DMS114 treated with DMSO at 0.1 percent for 48 hours (cell line): ENCODE data around the gene USP49.

Experiments
- DNase-seq: peaks from one replicate; lab custom pipeline; 2025; ENCODE audit not compliant: unreplicated experiment; lab: John Stamatoyannopoulos, UW

The USP49 gene

DNA sequence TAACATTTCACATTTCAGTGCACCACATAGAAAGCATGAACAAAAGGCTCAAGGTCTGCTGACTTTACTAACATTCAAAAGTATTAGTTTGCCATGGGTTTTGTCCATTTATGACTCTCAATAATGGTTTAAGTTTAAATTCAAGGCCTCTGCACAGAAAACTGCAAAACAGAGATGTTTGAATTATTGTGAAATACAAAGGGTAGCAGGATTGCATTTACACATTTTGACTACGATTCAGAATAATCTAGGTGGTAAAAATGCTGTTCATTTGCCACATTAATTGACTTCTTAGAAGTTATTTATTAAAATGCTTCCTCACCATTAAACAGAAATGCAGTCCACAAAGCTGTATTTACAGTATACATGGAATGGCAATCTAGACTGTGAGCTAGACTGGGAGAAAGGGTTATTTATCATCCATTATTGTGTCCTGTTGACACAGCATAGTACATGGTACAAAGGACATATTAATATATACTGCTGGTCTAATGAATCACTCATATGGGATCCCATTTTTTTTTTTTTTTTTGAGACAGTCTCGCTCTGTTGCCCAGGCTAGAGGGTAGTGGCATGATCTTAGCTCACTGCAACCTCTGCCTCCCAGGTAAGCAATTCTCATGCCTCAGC, 18.0 kb downstream of the USP49 start:
- no peak for DNase-seq

DNA sequence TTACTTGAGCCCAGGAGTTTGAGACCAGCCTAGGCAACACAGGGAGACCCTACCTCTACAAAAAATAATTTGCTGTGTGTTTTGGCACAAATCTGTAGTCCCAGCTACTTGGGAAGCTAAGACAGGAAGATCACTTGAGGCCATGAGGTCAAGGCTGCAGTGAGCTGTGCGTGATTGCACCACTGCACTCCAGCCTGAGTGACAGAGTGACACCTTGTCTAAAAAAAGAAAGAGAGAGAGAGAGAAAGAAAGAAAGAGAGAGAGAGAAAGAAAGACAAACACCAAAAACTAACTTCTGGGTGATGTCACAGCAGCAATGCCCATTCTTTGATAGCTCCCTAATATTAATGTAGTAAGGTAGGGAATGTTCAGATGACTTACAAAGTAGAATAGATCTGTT, 20.4 kb downstream of the USP49 start:
- DNase-seq, result no peak

DNA sequence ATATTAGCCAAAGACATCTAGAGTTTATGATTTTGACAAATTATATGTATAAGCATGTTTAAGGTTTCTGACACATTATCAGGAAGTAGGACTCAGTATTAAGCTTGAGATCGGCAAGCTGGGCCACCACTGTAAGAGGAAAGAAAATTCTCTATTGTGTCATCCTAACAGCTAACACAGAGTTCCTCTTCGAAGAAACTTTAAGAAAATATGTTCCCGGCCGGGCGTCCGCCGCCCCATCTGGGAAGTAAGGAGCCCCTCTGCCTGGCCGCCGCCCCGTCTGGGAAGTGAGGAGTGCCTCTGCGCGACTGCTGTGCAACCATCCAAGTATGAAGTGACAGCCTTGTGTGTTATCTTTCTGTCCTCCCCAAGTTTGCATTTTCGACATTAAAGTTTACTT, 23.0 kb downstream of the USP49 start:
- DNase-seq, result no peak

DNA sequence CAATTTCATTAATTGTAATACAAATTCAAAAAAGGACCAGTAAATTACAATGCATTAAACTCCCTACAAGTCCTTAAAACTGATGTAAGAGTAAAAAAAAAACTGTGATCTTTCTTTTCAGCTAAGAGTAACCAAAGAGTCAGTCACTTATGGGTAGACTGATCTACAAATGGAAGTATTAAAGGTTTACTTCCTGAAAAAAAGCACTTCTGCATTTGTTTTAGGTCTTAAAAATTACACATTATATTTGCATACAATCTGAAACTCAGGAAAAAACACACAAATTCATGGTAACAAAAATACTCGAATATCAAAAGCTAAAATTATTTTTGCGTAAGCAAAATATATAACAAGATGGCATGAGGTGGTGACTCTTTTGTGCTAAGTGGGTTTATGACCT, 23.5 kb downstream of the USP49 start:
- DNase-seq, result no peak

DNA sequence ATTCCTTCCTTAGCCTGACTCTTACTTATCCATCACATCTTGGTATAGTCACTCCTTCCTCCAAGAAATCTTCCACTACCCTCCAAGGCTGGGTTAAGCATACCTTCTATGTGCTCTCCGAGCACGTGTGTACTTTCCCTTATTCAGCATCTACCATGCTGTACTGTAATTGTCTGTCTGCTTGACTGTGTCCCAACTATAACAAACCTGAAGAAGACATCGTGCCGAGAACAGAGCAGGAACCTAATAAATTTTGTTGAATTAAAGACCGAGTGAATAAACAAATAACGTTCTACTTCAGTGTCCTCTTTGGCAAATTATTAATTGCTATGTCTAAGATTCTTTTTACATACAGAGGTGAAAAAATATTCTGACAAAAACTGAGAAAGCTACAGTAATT, 35.8 kb downstream of the USP49 start:
- no peak for DNase-seq

DNA sequence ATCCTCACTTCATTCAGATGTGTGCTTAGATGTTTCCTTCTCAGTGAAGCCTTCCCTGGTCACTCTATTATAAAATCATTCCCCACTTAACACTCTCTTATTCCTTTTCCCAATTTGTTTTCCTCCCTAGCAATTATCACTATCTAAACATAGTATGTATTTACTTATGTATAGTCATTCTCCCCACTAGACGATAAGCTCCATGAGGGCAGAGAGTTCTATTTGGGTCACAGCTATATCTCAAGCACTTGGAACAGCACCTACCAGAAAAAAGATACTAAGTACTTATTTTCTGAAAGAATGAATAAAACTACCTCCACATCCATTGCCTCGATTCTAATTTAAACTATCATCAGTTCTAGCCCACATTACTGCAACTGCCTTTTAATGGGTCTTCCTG, 36.5 kb downstream of the USP49 start:
- DNase-seq, result no peak

DNA sequence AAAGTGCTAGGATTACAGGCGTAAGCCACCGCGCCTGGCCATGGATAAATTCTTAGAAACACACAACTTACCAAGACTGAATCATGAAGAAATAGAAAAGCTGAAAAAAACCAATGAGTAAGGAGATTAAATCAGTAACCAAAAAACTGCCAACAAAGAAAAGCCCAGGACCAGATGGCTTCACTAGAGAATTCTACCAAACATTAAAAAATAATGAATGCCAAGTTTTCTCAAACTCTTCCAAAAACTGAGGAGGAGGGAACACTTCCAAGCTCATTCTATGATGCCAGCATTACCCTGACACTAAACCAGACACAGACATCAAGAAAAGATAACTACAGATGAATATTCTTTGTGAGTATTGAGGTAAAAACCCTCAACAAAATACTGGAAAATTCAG, 44.3 kb downstream of the USP49 start:
- DNase-seq, result no peak

DNA sequence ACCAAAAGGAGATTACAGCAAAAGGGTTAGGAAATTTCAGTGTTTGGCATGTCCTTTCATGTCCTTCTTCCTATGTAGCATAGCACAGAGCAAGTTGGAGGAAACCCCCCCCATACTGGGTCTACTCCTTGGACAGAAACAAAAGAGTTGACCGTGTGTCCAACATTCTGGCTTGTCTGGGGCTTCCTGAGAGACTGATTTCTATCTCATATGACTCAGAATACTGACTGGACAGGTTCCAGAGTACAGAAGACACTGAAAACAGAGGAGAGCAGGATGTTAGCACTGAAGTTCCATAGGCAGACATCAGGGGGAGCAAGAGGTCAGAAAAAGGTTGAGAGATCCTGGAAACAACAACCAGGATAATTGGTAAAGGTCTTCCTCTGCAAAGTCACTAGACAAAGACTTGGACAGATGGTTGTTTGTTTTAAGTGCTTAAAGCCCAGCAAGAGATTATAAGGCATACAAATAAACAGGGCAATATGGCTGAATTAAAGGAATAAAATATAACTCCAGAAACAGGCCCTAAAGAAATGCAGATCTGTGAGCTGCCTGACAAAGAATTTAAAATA, 48.4 kb downstream of the USP49 start:
- peak; percentile 51 for DNase-seq

DNA sequence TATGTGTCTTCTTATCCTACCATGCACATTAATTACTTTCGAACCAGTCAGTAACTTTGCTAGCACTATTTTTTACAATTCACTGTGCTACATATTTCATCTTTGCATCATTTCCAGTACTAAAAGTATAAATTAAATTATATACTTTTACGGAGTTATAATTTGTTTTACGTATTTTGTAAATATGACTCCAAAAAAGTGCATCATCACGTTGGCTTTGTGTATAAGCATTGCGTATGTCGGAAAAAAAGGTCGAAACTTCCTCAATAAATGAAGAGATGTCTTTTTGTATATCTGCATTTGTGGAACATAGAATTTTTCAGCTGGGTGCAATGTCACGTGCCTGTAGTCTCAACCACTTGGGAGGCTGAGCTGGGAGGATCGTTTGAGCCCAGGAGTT, 52.0 kb downstream of the USP49 start:
- no peak for DNase-seq

DNA sequence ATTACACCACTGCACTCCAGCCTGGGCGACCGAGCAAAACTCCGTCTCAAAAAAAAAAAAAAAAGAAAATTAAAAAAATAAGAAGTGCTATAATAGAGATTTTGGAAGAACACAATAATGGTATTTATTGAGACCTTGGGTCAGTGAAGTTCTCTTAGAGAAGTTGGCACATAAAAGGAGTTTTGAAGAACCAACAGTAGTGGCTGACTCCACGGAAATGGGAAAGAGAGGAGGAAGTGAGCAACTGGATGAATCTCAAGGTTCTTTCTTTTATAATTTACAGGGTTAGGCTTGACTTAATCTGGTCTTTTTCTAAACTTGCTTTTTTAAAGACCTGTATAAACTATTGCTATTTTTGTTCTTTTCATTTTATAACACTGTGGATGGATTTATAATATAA, 54.8 kb downstream of the USP49 start:
- DNase-seq, result no peak

DNA sequence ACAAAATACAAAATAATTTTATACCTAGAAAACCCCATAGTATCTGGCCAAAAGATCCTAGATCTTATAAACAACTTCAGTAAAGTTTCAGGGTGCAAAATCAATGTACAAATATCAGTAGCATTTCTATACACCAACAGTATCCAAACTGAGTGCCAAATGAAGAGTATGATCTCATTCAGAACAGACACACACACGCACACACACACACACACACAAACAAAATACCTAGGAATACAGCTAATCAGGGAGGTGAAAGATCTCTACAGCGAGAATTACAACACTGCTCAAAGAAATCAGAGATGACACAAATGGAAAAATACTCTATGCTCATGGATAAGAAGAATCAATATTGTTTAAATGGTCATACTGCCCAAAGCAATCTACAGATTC, 58.5 kb downstream of the USP49 start:
- no peak for DNase-seq

DNA sequence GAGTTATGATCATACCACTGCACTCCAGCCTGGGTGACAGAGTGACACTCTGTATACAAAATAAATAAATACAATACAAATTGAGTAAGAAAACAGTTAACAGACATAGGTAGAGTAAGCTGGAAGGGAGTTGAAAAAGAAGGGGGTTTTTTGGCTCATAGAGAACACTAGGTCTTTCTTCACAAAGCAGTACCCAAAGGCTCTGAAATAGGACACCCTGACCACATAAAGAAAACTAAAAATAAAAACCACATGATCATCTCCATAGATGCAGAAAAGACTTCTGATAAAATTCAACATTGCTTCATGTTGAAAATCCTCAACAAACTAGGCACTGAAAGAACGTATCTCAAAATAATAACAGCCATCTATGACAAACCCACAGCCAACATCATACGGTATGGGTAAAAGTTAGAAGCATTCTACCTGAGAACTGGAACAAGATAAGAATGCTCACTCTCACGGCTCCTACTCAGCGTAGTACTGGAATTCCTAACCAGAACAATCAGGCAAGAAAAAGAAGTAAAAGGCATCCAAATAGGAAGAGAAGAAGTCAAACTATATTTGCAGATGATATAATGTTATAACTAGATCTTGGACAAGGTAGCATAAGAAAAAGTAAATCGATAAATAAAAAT, 59.0 kb downstream of the USP49 start:
- DNase-seq, result no peak

DNA sequence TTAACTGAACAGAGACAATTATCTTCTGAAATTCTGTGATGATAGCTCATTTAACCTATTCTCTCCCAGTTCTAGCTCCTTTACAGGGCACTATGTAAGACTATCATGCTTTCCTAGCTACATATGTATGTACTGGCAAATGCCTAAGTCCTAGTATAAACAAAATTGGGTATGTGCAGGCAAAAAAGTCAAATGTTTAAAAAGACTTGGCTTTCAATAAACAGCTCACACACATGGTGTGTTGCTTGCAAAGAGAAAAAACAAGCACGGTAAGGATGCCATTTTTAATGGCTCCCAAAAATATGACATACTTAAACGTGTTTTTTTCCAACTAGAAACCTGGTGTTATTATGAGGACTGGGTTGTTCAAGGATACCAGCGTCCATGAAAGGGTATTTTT, 62.9 kb downstream of the USP49 start:
- no peak for DNase-seq

DNA sequence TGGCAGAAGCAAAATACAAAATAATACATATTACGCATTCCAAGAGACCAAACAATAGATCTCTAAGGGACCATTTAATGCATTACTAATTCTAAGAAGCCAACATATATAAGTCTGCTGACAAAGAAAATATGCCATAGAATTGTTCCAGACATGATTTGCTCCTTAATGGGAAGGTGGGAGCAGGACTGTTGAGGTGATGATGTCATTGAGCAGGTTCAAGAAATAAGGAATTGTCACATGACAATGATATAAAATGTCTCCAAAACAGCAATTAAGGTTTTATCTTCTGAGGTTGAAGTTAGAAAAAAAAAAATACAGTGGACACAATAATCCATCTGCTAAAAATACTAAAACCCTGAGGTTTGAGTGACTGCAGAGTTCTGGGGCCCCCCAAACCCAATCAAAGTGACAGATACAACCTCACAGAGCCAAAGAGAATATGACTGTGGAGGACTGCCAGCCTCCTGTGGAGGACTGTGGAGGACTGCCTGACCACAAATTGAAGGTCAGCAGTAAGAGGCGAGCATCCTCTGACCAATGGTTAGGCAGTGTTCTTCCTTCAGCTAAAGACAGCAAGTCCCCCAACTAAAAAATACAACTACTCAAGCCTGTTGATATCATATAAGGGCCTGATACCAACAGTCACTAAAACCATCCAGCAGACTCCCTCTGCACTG, 68.7 kb downstream of the USP49 start:
- no peak for DNase-seq

DNA sequence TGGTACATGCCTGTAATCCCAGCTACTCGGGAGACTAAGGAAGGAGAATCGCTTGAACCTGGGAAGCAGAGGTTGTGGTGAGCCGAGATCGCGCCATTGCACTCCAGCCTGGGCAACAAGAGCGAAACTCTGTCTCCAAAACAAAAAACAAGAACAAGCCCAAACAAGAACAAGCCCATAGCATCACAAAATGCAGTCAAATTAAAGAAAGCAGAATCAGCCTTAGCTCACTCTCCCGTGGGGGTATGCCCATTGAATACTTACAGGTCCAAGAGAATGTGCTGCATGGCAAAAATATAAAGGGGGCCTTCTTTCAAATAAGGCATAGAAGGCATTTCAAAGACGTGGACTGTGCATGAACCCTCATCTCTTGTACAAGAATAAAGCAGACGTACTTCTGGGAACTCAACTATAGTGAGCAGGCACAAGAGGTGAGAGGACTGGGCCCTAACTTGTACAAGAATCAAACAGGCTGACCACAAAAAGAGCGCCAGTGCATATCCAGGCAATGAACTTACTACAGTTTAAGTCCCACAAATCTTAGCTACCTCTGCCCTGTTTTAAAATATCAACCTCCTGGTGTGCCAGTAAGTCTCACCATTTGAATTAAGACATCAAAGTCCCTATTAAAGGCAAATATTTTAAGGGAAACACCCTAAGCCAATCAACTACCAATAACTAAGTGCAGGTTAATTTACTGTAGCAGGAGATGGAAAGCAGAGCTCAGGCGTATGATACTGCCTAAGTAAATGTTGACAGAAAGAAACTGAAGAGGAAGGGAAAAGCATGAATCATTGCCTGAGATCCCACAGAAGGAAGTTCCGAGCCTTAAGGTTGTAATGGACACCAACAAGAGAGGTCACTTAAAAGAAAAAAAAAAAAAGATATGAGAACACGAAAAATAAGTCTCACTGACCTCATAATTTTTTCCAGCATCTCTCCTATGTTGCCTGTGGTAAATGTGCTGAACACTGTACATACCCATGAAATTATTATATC, 70.3 kb downstream of the USP49 start:
- no peak for DNase-seq

DNA sequence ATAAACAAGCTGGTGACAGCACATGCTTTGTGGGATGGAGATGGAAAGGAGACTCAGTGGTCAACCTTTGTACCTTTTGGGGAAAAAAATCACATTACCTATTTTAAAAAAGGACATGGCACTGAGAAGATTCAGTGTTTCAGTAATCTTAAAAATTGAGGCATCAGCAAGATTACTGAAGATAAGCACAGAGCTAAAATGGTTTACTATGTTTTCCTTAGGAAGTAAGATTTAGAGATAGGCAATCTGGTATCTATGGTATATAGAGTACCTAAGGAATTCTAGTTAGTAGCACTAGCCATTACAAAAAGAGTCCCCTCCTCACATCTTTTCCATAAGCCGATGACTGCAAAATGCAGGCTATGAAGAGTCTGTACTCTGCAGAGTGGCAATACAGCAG, 72.0 kb downstream of the USP49 start:
- no peak for DNase-seq

DNA sequence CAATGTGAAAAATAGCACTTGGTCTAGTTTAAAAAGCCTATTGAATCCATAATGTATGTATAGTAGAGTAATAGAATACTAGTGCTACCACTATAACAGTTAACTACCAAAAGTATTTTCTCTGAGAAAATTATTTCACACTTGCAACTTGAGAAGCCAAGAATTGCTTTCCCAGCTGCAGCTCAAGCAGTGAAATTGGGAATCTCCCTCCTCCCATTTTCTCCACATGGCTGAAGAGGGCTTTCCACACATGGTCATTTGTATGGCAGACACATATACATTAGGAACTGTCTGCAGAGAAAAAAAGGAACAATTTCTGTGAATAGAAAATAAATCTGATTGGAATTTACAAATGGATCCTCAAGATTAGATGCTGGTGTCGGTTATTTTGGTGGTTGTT, 73.2 kb downstream of the USP49 start:
- DNase-seq, result no peak

DNA sequence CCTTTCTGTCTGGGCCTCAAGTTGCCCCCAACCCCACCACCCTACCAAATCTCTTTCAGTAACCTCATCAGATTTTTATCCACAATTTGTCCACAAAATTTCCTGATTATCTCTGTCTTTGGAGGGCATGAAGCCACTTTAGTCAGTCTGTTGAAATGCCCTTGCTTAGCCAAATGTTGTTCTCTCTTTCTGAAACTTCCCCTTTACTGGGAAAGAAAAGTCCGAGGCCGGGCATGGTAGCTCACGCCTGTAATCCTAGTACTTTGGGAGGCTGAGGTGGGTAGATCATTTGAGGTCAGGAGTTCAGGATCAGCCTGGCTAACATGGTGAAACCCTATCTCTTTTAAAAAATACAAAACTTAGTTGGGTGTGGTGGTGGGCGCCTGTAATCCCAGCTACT, 73.9 kb downstream of the USP49 start:
- no peak for DNase-seq

DNA sequence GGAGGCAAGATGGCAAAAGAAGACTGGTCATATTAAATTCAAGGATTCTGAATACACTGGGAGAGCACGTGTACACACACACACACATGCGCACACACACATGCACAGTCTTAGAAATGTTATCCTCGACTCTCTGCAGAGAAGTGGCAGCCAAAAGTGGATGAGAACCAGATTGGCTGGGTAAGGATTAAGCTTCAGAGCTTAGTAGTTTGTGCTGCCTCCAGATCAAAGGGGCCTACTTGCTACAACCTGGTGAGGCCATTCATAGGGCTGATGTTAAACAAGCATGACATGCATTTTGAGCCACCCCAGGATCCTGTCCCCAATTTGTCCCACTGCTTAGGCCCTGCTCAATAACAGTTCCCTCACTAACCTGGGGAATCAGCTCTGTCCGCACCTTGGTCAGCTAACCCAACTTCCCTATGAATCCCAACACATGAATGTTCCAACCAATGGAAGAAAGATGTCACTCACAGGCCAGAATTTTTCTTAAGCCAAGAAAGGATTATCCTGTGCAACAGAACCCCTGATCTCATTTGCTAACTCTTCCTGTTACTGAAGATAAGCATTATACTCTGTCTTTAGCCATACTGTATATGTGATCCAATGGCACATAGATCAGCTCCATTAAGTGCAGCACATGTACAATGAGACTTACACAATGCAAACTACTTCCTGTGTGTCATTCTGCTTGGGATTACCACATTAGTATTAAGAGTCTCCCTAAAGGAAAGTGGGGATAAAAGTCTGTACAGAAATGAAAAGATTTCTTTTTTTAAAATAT, 76.7 kb downstream of the USP49 start:
- DNase-seq, result no peak

DNA sequence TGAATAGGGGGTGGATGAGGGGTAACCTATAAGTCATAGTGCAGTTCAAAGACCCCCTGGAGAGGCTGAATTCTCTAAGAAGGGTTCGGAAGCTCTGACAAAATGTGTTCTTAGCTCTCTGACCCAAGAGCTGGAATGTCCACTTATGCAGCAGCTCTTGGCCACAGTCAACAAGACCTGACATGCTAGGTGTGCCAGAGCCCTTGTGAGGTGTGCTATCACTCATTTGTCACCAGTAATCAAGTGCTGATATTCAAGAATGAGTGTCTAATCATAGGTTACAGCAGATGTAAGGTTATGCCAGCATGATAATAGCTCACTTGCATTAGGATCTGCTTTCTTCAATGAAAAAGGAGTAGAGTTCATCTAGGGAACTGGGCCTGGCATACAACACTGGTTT, 79.6 kb downstream of the USP49 start:
- DNase-seq, result no peak
